PFSK-1 (cell line): ENCODE data around the gene SEC24C.

Source experiments
- POLR2AphosphoS5 ChIP-seq: IDR thresholded peaks from 2 replicates; pipeline ENCODE4 v1.6.1; 2012; ENCODE audit warnings: low read depth, mild to moderate bottlenecking, control low read depth, low read length, moderate library complexity
- SIN3A ChIP-seq: IDR thresholded peaks from 2 replicates; pipeline ENCODE4 v1.6.1; 2012; ENCODE audit warnings: mild to moderate bottlenecking, low read length, moderate library complexity, borderline replicate concordance; ENCODE audit not compliant: insufficient read depth
- TAF1 ChIP-seq: IDR thresholded peaks from 2 replicates; pipeline ENCODE4 v1.6.1; 2012; ENCODE audit warnings: low read length, control low read depth, borderline replicate concordance; ENCODE audit not compliant: insufficient read depth
- TF ChIP-seq, protein P1 (sequence below), 2 experiments: IDR thresholded peaks; 2 replicates each; pipeline versions ENCODE4 v1.6.1 to v1.8.0; 2011 to 2012; ENCODE audit warnings: low read depth in 2 of 2, low read length in 2 of 2, control low read depth in 1 of 2, inconsistent platforms in 1 of 2, mild to moderate bottlenecking in 1 of 2, moderate library complexity in 1 of 2; ENCODE audit not compliant: insufficient read depth in 1 of 2

DNA sequence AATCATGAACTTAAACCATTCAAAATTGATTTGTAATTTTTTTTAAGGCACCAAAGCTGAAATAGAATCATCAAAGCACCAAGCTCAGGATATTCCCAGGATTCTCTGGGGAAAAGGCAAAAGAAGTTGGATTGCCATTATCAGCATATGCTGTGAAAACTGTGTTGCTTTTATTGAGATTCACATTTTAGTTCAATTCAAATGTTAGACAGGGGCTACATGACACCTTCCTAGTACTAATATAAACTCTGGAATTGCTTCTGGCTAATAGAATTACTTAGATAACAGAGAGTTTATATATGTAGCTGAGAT, 71.5 kb downstream of the SEC24C start:
- TF ChIP-seq POLR2AphosphoS5 (no peak), TAF1 (no peak), SIN3A (no peak)
- TF ChIP-seq, protein P1, sequence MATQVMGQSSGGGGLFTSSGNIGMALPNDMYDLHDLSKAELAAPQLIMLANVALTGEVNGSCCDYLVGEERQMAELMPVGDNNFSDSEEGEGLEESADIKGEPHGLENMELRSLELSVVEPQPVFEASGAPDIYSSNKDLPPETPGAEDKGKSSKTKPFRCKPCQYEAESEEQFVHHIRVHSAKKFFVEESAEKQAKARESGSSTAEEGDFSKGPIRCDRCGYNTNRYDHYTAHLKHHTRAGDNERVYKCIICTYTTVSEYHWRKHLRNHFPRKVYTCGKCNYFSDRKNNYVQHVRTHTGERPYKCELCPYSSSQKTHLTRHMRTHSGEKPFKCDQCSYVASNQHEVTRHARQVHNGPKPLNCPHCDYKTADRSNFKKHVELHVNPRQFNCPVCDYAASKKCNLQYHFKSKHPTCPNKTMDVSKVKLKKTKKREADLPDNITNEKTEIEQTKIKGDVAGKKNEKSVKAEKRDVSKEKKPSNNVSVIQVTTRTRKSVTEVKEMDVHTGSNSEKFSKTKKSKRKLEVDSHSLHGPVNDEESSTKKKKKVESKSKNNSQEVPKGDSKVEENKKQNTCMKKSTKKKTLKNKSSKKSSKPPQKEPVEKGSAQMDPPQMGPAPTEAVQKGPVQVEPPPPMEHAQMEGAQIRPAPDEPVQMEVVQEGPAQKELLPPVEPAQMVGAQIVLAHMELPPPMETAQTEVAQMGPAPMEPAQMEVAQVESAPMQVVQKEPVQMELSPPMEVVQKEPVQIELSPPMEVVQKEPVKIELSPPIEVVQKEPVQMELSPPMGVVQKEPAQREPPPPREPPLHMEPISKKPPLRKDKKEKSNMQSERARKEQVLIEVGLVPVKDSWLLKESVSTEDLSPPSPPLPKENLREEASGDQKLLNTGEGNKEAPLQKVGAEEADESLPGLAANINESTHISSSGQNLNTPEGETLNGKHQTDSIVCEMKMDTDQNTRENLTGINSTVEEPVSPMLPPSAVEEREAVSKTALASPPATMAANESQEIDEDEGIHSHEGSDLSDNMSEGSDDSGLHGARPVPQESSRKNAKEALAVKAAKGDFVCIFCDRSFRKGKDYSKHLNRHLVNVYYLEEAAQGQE (IDR thresholded peaks at IDR 0.05; ENCODE audit: insufficient read depth in 1 of 2, low read depth in 2 of 2, low read length in 2 of 2): no peak
